Gastroesophageal sphincter (tissue), 3 donors: ENCODE data around the gene CCDC74A.
"Not testable (repeated sequence)": the region's sequence is repeated elsewhere in the genome, so short reads cannot be mapped to it uniquely, and the experiment has no call there.

Experiments used
- EP300 ChIP-seq: sonication (generic); formaldehyde crosslinking; IDR thresholded peaks from one replicate; pipeline ENCODE4 v1.6.1; 2017; ENCODE audit warnings: antibody characterized with exemption, mild to moderate bottlenecking
- POLR2A ChIP-seq, 2 donors: fragments of 450-650 bp; IDR thresholded peaks; one replicate each; pipeline ENCODE4 v1.6.1; 2017; ENCODE audit warnings: antibody characterized with exemption in 2 of 2, mild to moderate bottlenecking in 2 of 2, moderate library complexity in 1 of 2
- TF ChIP-seq, protein P1 (sequence below), 4 experiments: fragments of 200-600 bp in 2 of 4; fragments of 450-650 bp in 2 of 4; sonication (generic) in 1 of 4; IDR thresholded peaks; one replicate each; pipeline ENCODE4 v1.5.1; 2017 to 2019; ENCODE audit warnings: antibody characterized with exemption in 4 of 4, mild to moderate bottlenecking in 2 of 4, moderate library complexity in 2 of 4

DNA sequence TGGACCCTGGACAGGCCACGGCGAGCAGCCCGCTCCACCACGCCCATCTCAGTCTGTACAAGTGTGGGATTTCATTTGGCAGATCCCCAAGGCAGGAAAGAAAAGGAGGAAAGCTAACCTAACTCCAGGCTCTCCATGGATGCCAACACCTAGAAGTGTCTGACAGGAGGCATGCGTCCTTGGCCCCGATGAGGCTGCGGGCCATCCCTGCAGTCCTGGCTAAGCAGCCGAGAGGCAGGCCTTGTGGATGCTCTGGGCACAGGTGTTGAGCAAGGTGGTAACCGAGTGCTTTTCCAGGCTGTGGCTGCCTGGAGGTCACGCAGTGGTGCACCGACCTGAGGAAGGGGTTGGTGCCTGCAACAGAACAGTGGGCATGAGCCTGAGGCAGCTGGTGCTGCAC, 7.3 kb downstream of the CCDC74A start:
- TF ChIP-seq POLR2A (IDR thresholded peaks at IDR 0.05); EP300: not testable (repeated sequence)
- TF ChIP-seq, protein P1, sequence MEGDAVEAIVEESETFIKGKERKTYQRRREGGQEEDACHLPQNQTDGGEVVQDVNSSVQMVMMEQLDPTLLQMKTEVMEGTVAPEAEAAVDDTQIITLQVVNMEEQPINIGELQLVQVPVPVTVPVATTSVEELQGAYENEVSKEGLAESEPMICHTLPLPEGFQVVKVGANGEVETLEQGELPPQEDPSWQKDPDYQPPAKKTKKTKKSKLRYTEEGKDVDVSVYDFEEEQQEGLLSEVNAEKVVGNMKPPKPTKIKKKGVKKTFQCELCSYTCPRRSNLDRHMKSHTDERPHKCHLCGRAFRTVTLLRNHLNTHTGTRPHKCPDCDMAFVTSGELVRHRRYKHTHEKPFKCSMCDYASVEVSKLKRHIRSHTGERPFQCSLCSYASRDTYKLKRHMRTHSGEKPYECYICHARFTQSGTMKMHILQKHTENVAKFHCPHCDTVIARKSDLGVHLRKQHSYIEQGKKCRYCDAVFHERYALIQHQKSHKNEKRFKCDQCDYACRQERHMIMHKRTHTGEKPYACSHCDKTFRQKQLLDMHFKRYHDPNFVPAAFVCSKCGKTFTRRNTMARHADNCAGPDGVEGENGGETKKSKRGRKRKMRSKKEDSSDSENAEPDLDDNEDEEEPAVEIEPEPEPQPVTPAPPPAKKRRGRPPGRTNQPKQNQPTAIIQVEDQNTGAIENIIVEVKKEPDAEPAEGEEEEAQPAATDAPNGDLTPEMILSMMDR (IDR thresholded peaks at IDR 0.05) = not testable (repeated sequence)
